ENCODE results near the gene ZNF202. TPM values are rescaled to one million over a fixed set of nuclear protein-coding genes. Genes with fewer than 3 reads are reported as not detected.

ZNF202 gene
- total RNA-seq, 1 experiment from 2014 or later, result 14.6 TPM

DNA sequence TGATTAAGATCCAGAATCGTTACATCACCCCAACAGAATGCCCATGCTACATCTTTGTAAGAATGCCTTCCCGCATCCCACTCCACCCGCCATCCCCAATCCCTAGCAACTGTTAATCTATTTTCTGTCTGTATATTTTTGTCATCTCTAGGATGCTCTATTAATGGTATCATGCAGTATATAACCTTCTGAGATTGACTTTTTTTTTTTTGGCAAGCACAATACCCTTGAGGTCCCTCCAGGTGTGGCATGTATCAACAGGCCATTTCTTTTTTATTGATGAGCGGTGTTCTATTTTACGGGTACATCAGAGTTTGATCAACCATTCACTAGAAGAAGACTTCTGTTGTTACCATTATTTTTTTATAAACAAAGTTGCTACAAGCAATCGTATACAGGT, 56.9 kb downstream of the ZNF202 start:
- ChIA-PET POLR2A (ENCODE audit: unreplicated experiment) (no interaction called here), CTCF (no interaction called here)
- Histone ChIP-seq H4K20me1 (ENCODE audit: low read length) (no peaks in the 10 kb centered on the region), H3F3A (ENCODE audit: low read length, unreplicated experiment) (no peaks in the 10 kb centered on the region), H3K9ac (ENCODE audit: low read length) (no peak overlapping the region), H3K4me2 (ENCODE audit: low read length) (no peak overlapping the region), H3K36me3 (ENCODE audit: low read depth, low read length) (no peaks in the 10 kb centered on the region), H3K27me3 (ENCODE audit: low read length) (peaks cover 86% of the 10 kb centered on the region), H2AFZ (ENCODE audit: low read length) (no peak overlapping the region), H3K9me2 (replicated peaks; ENCODE audit: low read length) (no peaks in the 10 kb centered on the region), H3K9me3 (ENCODE audit: low read length) (no peaks in the 10 kb centered on the region), H3K4me1 (ENCODE audit: insufficient read depth, low read length) (no peaks in the 10 kb centered on the region), H3K4me3 (ENCODE audit: low read length) (no peak overlapping the region), H3K79me2 (ENCODE audit: low read length) (no peaks in the 10 kb centered on the region), H3K27ac (ENCODE audit: low read length) (no peak overlapping the region)
- no peak for DNase-seq
- TF ChIP-seq EZH2 (IDR thresholded peaks at IDR 0.05; ENCODE audit: low read length, unreplicated experiment) (peak; percentile 76), EZH2phosphoT487 (IDR thresholded peaks at IDR 0.05; ENCODE audit: borderline replicate concordance, low read length) (peak; percentile 54; the same call in 1 of the 2 replicates)
- TF ChIP-seq, protein P1, sequence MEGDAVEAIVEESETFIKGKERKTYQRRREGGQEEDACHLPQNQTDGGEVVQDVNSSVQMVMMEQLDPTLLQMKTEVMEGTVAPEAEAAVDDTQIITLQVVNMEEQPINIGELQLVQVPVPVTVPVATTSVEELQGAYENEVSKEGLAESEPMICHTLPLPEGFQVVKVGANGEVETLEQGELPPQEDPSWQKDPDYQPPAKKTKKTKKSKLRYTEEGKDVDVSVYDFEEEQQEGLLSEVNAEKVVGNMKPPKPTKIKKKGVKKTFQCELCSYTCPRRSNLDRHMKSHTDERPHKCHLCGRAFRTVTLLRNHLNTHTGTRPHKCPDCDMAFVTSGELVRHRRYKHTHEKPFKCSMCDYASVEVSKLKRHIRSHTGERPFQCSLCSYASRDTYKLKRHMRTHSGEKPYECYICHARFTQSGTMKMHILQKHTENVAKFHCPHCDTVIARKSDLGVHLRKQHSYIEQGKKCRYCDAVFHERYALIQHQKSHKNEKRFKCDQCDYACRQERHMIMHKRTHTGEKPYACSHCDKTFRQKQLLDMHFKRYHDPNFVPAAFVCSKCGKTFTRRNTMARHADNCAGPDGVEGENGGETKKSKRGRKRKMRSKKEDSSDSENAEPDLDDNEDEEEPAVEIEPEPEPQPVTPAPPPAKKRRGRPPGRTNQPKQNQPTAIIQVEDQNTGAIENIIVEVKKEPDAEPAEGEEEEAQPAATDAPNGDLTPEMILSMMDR (conservative IDR thresholded peaks at IDR 0.05; ENCODE audit: low read depth, low read length), result no peak
- no TSS peak for BruUV-seq (replicated peaks)
- no peak for ATAC-seq
- intact Hi-C loops (cut with micrococcal nuclease), result no loop called here

DNA sequence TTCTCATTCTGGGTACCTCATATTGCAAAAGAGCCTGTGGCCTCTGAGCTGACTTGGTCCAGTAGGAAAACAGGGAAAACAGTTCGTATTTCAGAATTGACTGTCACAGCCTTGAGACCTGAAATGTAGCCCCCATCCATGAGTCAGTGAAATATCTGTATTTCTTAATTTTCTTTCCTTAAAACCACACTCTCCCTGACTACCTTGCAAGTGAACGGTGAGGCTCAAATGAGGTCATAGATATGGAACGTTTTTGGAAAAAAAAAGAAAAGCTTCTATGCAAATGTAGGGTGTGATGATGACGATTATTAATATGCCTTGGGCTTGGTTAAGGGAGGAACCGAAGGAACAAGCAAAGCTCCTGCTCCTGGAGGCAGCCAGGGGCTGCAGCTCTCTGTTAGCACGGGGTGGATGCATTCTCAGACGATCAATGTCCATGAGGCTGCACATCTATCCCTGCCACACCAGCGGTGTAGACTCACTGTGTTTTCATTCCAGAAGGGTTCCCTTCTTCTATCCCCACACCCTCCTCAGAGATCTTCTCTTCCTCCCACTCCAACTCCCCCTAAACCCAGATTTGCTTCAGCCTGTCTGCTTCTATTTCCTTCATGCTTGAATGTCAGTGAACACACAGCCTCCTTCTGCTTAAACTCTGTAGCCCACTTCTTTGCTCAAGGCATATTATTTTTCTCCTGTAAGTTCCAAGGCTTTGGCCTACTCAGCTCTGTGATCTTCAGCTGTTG, 57.9 kb downstream of the ZNF202 start:
- Histone ChIP-seq H3K4me3 (ENCODE audit: low read length) (no peak overlapping the region), H3K9me2 (replicated peaks; ENCODE audit: low read length) (no peaks in the 10 kb centered on the region), H3K79me2 (ENCODE audit: low read length) (no peaks in the 10 kb centered on the region), H2AFZ (ENCODE audit: low read length) (no peak overlapping the region), H3K4me2 (ENCODE audit: low read length) (no peak overlapping the region), H3K4me1 (ENCODE audit: insufficient read depth, low read length) (no peaks in the 10 kb centered on the region), H4K20me1 (ENCODE audit: low read length) (no peaks in the 10 kb centered on the region), H3F3A (ENCODE audit: low read length, unreplicated experiment) (no peaks in the 10 kb centered on the region), H3K9ac (ENCODE audit: low read length) (no peak overlapping the region), H3K36me3 (ENCODE audit: low read depth, low read length) (no peaks in the 10 kb centered on the region), H3K9me3 (ENCODE audit: low read length) (no peaks in the 10 kb centered on the region), H3K27ac (ENCODE audit: low read length) (no peak overlapping the region), H3K27me3 (ENCODE audit: low read length) (peaks cover 87% of the 10 kb centered on the region)
- CTCF ChIA-PET, result no interaction called here
- DNase-seq (no peak), ATAC-seq (no peak)
- no TSS peak for BruUV-seq (replicated peaks)
- intact Hi-C loops (cut with micrococcal nuclease), result no loop called here
- POLR2A ChIA-PET (ENCODE audit: unreplicated experiment), result no interaction called here
- TF ChIP-seq, protein P1 (conservative IDR thresholded peaks at IDR 0.05; ENCODE audit: low read depth, low read length), result no peak
- TF ChIP-seq EZH2 (IDR thresholded peaks at IDR 0.05; ENCODE audit: low read length, unreplicated experiment) (no peak), EZH2phosphoT487 (IDR thresholded peaks at IDR 0.05; ENCODE audit: borderline replicate concordance, low read length) (no peak)

DNA sequence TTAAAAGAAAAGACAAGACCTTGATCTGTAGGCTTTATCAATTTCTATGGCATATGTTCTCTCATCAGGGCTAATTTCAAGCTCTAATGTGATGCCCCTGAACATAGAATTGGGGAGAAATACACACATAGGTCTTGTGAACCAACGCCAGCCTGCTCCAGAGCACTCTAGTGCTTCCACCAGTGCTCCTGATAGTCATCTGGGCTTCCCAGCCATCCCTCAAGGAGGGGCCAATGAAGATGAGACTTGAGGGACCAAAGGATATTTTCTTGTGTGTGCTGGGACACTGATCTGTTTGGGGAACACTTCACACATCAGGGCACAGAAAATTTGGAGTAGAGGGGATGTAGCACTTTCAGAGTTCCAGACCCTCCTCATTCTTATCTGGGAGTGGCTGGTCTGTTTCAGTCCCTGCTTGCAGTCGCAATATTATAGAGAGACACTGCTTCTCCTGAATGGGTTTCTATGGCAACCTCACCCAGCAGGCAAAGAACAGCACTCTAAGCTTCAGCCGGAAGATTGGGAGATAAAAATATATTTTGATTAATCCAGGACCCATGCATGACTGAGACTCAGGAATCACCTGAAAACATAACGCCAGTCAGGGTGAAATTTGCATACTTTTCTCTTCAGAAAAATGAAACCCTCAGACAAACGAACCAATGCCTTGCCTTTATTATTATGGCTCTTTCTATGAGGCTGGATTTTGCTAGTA, 58.6 kb downstream of the ZNF202 start:
- Histone ChIP-seq H3K9ac (ENCODE audit: low read length) (no peak overlapping the region), H3K4me1 (ENCODE audit: insufficient read depth, low read length) (no peaks in the 10 kb centered on the region), H2AFZ (ENCODE audit: low read length) (no peak overlapping the region), H3K4me3 (ENCODE audit: low read length) (no peak overlapping the region), H3K36me3 (ENCODE audit: low read depth, low read length) (no peaks in the 10 kb centered on the region), H3K27me3 (ENCODE audit: low read length) (peaks cover 88% of the 10 kb centered on the region), H3K9me2 (replicated peaks; ENCODE audit: low read length) (no peaks in the 10 kb centered on the region), H3K79me2 (ENCODE audit: low read length) (no peaks in the 10 kb centered on the region), H3K4me2 (ENCODE audit: low read length) (no peak overlapping the region), H3F3A (ENCODE audit: low read length, unreplicated experiment) (no peaks in the 10 kb centered on the region), H4K20me1 (ENCODE audit: low read length) (no peaks in the 10 kb centered on the region), H3K27ac (ENCODE audit: low read length) (no peak overlapping the region), H3K9me3 (ENCODE audit: low read length) (no peaks in the 10 kb centered on the region)
- no peak for DNase-seq
- intact Hi-C loops (cut with micrococcal nuclease), result no loop called here
- TF ChIP-seq EZH2 (IDR thresholded peaks at IDR 0.05; ENCODE audit: low read length, unreplicated experiment) (no peak), EZH2phosphoT487 (IDR thresholded peaks at IDR 0.05; ENCODE audit: borderline replicate concordance, low read length) (no peak)
- TF ChIP-seq, protein P1 (conservative IDR thresholded peaks at IDR 0.05; ENCODE audit: low read depth, low read length), result no peak
- ATAC-seq, result no peak
- ChIA-PET CTCF (no interaction called here), POLR2A (ENCODE audit: unreplicated experiment) (no interaction called here)
- no TSS peak for BruUV-seq (replicated peaks)
